ENCODE measurements around the gene RIBC2. TPM values are rescaled to one million over a fixed set of nuclear protein-coding genes. Genes with fewer than 3 reads are reported as not detected.

The RIBC2 gene
- total and polyA plus RNA-seq, 7 experiments from 2014 or later = 0.59 to 9.5 (median 1.4) TPM; not detected in 4

GRCh38 chr22:45389546-45389945, 23.9 kb upstream of the RIBC2 start:
- Mint-ChIP-seq H3K27me3 (peaks cover 0 to 28% (median 9%) of the 10 kb centered on the region in 5 donors), H3K36me3 (no peaks in the 10 kb centered on the region), H3K4me1 (no peaks in the 10 kb centered on the region), H3K4me3 (no peak overlapping the region), H3K27ac (no peak overlapping the region), H3K9me3 (no peaks in the 10 kb centered on the region)
- no peak for DNase-seq
- intact Hi-C loops (cut with micrococcal nuclease) = no loop called here
- CTCF ChIA-PET = no interaction called here
- H3K27me3 ChIP-seq (ENCODE audit: control insufficient read depth in 2 of 2, insufficient read depth in 2 of 2, low read length in 2 of 2) = peaks cover 2 to 4% of the 10 kb centered on the region in 2 donors
- POLR2A ChIA-PET = interaction anchor here (0.7 kb wide), 1 partner anchor 1842 kb away, joined by 4 read pairs; no protein-coding TSS in a partner anchor
- no peak for ATAC-seq
- no peaks in the 10 kb centered on the region for H3K36me3 ChIP-seq (ENCODE audit: control insufficient read depth in 2 of 3, insufficient read depth in 3 of 3, low read length in 3 of 3)
- H3K4me1 ChIP-seq (ENCODE audit: control insufficient read depth in 2 of 2, insufficient read depth in 2 of 2, low read length in 2 of 2) = no peaks in the 10 kb centered on the region
- no peak overlapping the region for H3K27ac ChIP-seq (ENCODE audit: low read depth, low read length)
- H3K4me3 ChIP-seq (ENCODE audit: low read length) = no peak overlapping the region
- H3K9me3 ChIP-seq (ENCODE audit: control insufficient read depth in 2 of 3, low read length in 3 of 3) = no peaks in the 10 kb centered on the region

GRCh38 chr22:45397806-45398205, 15.7 kb upstream of the RIBC2 start:
- intact Hi-C loops (cut with micrococcal nuclease) = no loop called here
- ChIA-PET POLR2A (no interaction called here), CTCF (no interaction called here)
- H3K27ac ChIP-seq (ENCODE audit: low read depth, low read length) = no peak overlapping the region
- Mint-ChIP-seq H3K27ac (no peak overlapping the region), H3K36me3 (peaks cover 0 to 1% (median 0%) of the 10 kb centered on the region in 5 donors), H3K9me3 (peaks cover 0 to 5% (median 0%) of the 10 kb centered on the region in 11 donors), H3K27me3 (peaks cover 0 to 17% (median 0%) of the 10 kb centered on the region in 5 donors), H3K4me3 (no peak overlapping the region), H3K4me1 (no peaks in the 10 kb centered on the region)
- H3K27me3 ChIP-seq (ENCODE audit: control insufficient read depth in 2 of 2, insufficient read depth in 2 of 2, low read length in 2 of 2) = no peaks in the 10 kb centered on the region
- H3K4me1 ChIP-seq (ENCODE audit: control insufficient read depth in 2 of 2, insufficient read depth in 2 of 2, low read length in 2 of 2) = no peaks in the 10 kb centered on the region
- no peaks in the 10 kb centered on the region for H3K36me3 ChIP-seq (ENCODE audit: control insufficient read depth in 2 of 3, insufficient read depth in 3 of 3, low read length in 3 of 3)
- no peak overlapping the region for H3K4me3 ChIP-seq (ENCODE audit: low read length)
- DNase-seq (no peak), ATAC-seq (no peak)
- H3K9me3 ChIP-seq (ENCODE audit: control insufficient read depth in 2 of 3, low read length in 3 of 3) = no peaks in the 10 kb centered on the region

GRCh38 chr22:45398214-45398613, 15.3 kb upstream of the RIBC2 start:
- no peak overlapping the region for H3K27ac ChIP-seq (ENCODE audit: low read depth, low read length)
- no peaks in the 10 kb centered on the region for H3K9me3 ChIP-seq (ENCODE audit: control insufficient read depth in 2 of 3, low read length in 3 of 3)
- ChIA-PET CTCF (interaction anchor here (0.9 to 1.0 kb wide), 2 partner anchors 130 to 146 kb away, joined by 3 read pairs; no protein-coding TSS in a partner anchor), POLR2A (no interaction called here)
- H3K36me3 ChIP-seq (ENCODE audit: control insufficient read depth in 2 of 3, insufficient read depth in 3 of 3, low read length in 3 of 3) = no peaks in the 10 kb centered on the region
- H3K4me3 ChIP-seq (ENCODE audit: low read length) = no peak overlapping the region
- Mint-ChIP-seq H3K4me1 (no peaks in the 10 kb centered on the region), H3K9me3 (peaks cover 0 to 5% (median 0%) of the 10 kb centered on the region in 11 donors), H3K4me3 (no peak overlapping the region), H3K27me3 (peaks cover 0 to 17% (median 0%) of the 10 kb centered on the region in 5 donors), H3K36me3 (peaks cover 0 to 1% (median 0%) of the 10 kb centered on the region in 5 donors), H3K27ac (no peak overlapping the region)
- intact Hi-C loops (cut with micrococcal nuclease) = no loop called here
- ATAC-seq (no peak), DNase-seq (no peak)
- H3K4me1 ChIP-seq (ENCODE audit: control insufficient read depth in 2 of 2, insufficient read depth in 2 of 2, low read length in 2 of 2) = no peaks in the 10 kb centered on the region
- no peaks in the 10 kb centered on the region for H3K27me3 ChIP-seq (ENCODE audit: control insufficient read depth in 2 of 2, insufficient read depth in 2 of 2, low read length in 2 of 2)

- Histone ChIP-seq H3K4me1 (ENCODE audit: control insufficient read depth in 2 of 2, insufficient read depth in 2 of 2, low read length in 2 of 2) (no peaks in the 10 kb centered on the region), H3K9me3 (ENCODE audit: control insufficient read depth in 2 of 3, low read length in 3 of 3) (no peaks in the 10 kb centered on the region), H3K4me3 (ENCODE audit: low read length) (no peak overlapping the region), H3K27ac (ENCODE audit: low read depth, low read length) (no peak overlapping the region), H3K36me3 (ENCODE audit: control insufficient read depth in 2 of 3, insufficient read depth in 3 of 3, low read length in 3 of 3) (no peaks in the 10 kb centered on the region), H3K27me3 (ENCODE audit: control insufficient read depth in 2 of 2, insufficient read depth in 2 of 2, low read length in 2 of 2) (no peaks in the 10 kb centered on the region)
- no peak for DNase-seq
- peaks cover 0 to 5% (median 0%) of the 10 kb centered on the region in 11 donors for H3K9me3 Mint-ChIP-seq
- H3K27me3 Mint-ChIP-seq = peaks cover 0 to 17% (median 0%) of the 10 kb centered on the region in 5 donors
- no peak for ATAC-seq
- no peak overlapping the region for H3K4me3 Mint-ChIP-seq
- H3K4me1 Mint-ChIP-seq = no peaks in the 10 kb centered on the region
- no peak overlapping the region for H3K27ac Mint-ChIP-seq
- CTCF ChIA-PET = no interaction called here
- intact Hi-C loops (cut with micrococcal nuclease) = no loop called here
- peaks cover 0 to 1% (median 0%) of the 10 kb centered on the region in 5 donors for H3K36me3 Mint-ChIP-seq
- POLR2A ChIA-PET = interaction anchor here (1.0 kb wide), 1 partner anchor 13 kb away, joined by 3 read pairs; no protein-coding TSS in a partner anchor
These were observed 13.6 kb upstream of the RIBC2 start for GRCh38 chr22:45399712-45400445.

- Histone ChIP-seq H3K36me3 (ENCODE audit: control insufficient read depth in 2 of 3, insufficient read depth in 3 of 3, low read length in 3 of 3) (no peaks in the 10 kb centered on the region), H3K27me3 (ENCODE audit: control insufficient read depth in 2 of 2, insufficient read depth in 2 of 2, low read length in 2 of 2) (no peaks in the 10 kb centered on the region), H3K9me3 (ENCODE audit: control insufficient read depth in 2 of 3, low read length in 3 of 3) (peaks cover 0 to 6% (median 0%) of the 10 kb centered on the region in 3 experiments), H3K4me3 (ENCODE audit: low read length) (no peak overlapping the region), H3K27ac (ENCODE audit: low read depth, low read length) (no peak overlapping the region), H3K4me1 (ENCODE audit: control insufficient read depth in 2 of 2, insufficient read depth in 2 of 2, low read length in 2 of 2) (no peaks in the 10 kb centered on the region)
- ATAC-seq (no peak), DNase-seq (no peak)
- no peaks in the 10 kb centered on the region for H3K4me1 Mint-ChIP-seq
- ChIA-PET POLR2A (interaction anchor here (0.7 kb wide), 1 partner anchor 239 kb away, joined by 3 read pairs; the partner anchor contains the start of gene NUP50), CTCF (no interaction called here)
- no peak overlapping the region for H3K4me3 Mint-ChIP-seq
- peaks cover 0 to 3% (median 0%) of the 10 kb centered on the region in 5 donors for H3K36me3 Mint-ChIP-seq
- intact Hi-C loops (cut with micrococcal nuclease) = no loop called here
- peaks cover 0 to 11% (median 0%) of the 10 kb centered on the region in 11 donors for H3K9me3 Mint-ChIP-seq
- H3K27me3 Mint-ChIP-seq = peaks cover 0 to 9% (median 0%) of the 10 kb centered on the region in 5 donors
- H3K27ac Mint-ChIP-seq = no peak overlapping the region
These were observed 11.0 kb upstream of the RIBC2 start for GRCh38 chr22:45402466-45402985.

GRCh38 chr22:45407793-45408192, 5.7 kb upstream of the RIBC2 start:
- H3K27me3 Mint-ChIP-seq = peaks cover 0 to 4% (median 0%) of the 10 kb centered on the region in 5 donors
- no peak overlapping the region for H3K27ac Mint-ChIP-seq
- DNase-seq = no peak
- no peak overlapping the region for H3K4me3 Mint-ChIP-seq
- peaks cover 4 to 8% (median 5%) of the 10 kb centered on the region in 5 donors for H3K36me3 Mint-ChIP-seq
- Histone ChIP-seq H3K27ac (ENCODE audit: low read depth, low read length) (no peak overlapping the region), H3K4me3 (ENCODE audit: low read length) (no peak overlapping the region), H3K36me3 (ENCODE audit: control insufficient read depth in 2 of 3, insufficient read depth in 3 of 3, low read length in 3 of 3) (no peaks in the 10 kb centered on the region), H3K27me3 (ENCODE audit: control insufficient read depth in 2 of 2, insufficient read depth in 2 of 2, low read length in 2 of 2) (no peaks in the 10 kb centered on the region), H3K9me3 (ENCODE audit: control insufficient read depth in 2 of 3, low read length in 3 of 3) (peaks cover 0 to 6% (median 0%) of the 10 kb centered on the region in 3 experiments), H3K4me1 (ENCODE audit: control insufficient read depth in 2 of 2, insufficient read depth in 2 of 2, low read length in 2 of 2) (peaks cover 2 to 3% of the 10 kb centered on the region in 2 donors)
- intact Hi-C loops (cut with micrococcal nuclease) = no loop called here
- ATAC-seq = no peak
- peaks cover 0 to 22% (median 4%) of the 10 kb centered on the region in 11 donors for H3K9me3 Mint-ChIP-seq
- POLR2A ChIA-PET = no interaction called here
- H3K4me1 Mint-ChIP-seq = peaks cover 0 to 8% (median 5%) of the 10 kb centered on the region in 7 donors
- CTCF ChIA-PET = no interaction called here
